ENCODE results near the gene IRF7.

IRF7 gene

DNA sequence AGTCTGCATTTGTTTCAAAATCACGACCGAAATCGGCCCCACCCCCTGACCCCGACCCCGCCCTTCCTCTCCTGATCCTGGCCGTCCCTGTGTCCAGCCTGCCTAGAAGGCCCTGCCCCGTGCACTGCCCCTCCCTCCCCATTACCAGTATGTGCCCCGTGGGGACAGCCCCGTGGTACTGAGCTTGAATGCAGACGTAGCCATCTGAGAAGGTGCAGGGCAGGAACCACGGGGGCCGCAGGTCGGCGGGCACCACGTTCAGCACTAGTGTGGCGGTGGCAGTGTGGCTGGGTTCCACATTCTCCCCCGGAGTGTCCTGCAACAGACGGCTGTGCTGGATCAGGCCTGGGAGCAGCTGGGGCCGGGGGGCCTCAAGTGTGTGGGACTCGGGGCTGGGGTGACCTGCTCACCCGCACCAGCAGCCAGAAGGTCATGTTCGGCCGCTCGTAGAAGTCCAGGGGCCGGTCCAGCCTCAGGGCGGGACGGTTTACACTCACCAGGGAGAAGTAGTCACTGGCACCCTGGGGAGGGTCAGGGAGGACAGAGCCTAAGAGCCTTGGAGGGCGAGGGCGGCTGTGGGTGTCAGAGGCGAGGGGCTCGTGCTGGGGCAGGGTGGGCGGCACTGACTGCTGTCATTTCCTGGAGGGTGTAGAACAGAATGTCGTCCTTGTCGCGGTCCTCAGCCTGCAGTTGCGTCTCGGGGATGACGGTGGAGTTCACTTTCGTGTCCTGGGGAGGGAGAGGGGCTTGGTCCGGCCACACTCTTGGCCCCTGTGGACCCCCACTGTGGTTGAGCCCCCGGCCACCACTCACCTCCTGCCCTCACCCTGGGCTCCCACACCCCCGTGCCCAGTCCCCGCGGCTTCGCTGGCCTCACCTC lies 5.4 kb upstream of the IRF7 start:
- no peak for DNase-seq (ENCODE audit: low spot score)

DNA sequence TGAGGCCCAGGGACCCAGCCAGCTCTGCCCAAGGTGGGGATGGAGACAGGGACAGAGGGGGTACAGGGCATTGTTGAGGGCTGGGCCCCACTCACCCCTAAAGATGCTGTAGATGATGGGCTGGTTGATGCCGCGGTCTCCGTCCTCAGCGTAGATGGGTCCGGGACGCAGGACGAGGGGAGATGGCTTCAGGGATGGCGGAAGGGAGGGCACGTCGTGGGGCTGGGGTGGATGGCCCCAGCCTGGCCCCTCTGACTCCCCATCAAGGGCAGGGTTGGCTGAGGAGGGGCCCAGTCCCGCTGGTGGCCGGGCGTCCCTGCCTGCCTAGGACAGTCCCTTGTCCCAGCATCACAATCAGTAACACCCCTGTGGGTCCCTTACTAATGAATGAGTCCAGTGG lies 4.5 kb upstream of the IRF7 start:
- DNase-seq (ENCODE audit: low spot score) = no peak

- DNase-seq (ENCODE audit: low spot score) = no peak
Measured at GRCh38 chr11:619628-620050, 3.9 kb upstream of the IRF7 start.

- no peak for DNase-seq (ENCODE audit: low spot score)
Measured at GRCh38 chr11:618856-619627, 3.3 kb upstream of the IRF7 start.

GRCh38 chr11:617912-618682 lies 2.3 kb upstream of the IRF7 start:
- DNase-seq (ENCODE audit: low spot score) = no peak

DNA sequence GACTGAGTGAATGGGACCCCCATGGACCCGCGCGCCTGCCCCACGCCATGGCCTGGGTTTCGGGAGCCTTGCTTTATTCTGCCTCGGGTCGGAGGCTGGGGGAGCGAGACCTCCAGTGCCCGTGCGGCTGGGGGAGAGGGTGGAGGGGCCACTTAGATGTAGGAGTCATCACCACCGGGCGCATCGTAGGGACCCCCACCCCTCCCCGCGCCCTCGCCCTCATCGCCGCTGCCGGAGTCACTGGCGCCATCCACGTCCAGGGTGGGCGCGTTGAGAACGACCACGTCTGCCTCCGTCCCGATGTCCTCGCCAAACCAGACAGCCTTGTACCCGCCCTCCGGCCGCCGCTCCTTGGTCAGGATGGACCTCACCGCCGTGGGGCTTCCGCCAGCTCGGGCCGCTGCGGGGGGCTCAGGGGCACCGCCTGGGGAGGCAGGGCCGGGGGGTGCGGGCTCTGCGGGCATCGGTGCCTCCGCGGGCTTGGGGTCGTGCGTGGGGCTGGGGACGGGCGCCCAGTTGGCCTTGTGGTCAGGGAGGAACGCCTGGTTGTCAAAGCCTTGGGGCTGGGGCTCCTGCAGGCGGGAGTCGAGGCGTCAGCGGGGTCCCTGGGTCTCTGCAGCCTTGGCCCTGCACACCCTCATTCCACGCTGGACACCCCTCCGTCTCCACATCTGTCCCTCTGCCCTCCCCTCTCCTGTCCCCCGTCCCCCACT lies 1.6 kb upstream of the IRF7 start:
- no peak for DNase-seq (ENCODE audit: low spot score)

- no peak for DNase-seq (ENCODE audit: low spot score)
Measured at GRCh38 chr11:616320-617198, 809 bp upstream of the IRF7 start.

DNA sequence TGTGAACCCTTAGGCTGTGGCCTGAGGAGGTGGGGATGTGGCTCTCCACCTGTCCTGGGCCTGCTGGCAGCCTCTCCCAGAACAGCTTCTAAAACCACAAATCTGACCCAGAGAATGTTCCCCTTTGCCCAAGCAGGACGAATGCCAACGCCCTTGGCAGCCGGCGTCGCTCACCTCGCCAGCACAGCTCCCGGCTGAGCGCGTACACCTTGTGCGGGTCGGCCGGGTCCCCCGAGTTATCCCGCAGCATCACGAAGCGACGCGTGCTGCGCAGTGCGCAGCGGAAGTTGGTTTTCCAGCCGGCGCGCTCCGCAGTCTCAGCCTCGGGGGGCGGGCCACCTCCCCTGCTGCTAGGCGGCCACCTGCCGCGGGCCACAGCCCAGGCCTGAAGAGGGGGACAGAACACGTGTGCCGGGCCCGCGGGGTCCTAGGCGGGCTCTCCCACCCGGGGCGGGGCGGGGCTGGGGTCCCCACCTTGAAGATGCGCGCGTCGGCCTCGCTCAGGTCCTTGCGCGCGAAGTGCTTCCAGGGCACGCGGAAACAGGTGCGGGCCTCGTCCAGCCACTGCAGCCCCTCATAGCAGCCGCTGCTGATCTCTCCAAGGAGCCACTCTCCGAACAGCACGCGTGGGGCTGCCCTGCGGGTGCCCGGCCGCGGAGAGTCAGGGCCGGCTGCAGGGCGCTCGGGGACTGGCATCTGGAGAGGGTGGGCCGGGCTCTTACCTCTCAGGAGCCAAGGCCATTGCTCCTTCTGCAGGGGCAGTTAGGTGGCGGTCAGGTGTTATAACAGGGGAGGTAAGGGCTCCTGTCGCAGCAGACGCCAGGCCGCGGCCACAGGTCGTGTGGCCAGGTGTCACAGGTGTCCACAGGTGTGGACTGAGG lies 887 bp downstream of the IRF7 start:
- DNase-seq (ENCODE audit: low spot score) = no peak

- DNase-seq (ENCODE audit: low spot score) = no peak
Measured at GRCh38 chr11:614021-614622, 1.6 kb downstream of the IRF7 start.

DNA sequence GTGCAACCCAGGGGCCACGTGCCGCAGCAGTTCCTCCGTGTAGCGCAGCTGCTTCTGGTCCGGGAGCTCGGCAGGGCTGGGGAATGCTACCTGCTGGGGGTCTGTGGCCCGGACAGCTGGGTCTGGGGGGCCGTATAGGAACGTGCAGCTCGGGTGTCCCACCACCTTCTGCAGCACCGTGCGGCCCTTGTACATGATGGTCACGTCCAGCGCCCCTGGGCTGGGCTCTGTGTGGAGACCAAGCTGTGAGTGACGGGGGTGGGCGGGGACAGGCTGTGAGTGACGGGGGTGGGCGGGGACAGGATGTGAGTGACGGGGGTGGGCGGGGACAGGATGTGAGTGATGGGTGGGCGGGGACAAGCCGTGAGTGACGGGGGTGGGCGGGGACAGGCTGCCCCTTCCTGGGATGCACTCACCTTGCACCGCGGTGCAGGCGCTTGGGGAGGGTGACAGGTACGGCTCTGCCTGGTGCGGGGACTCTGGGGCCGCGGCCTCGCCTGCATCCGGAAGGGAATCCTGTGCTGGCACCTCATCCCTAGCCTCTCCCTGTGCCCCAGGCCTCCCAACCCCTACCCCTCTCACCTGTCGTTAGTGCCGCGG lies 2.3 kb downstream of the IRF7 start:
- DNase-seq (ENCODE audit: low spot score) = peak; percentile 90

DNA sequence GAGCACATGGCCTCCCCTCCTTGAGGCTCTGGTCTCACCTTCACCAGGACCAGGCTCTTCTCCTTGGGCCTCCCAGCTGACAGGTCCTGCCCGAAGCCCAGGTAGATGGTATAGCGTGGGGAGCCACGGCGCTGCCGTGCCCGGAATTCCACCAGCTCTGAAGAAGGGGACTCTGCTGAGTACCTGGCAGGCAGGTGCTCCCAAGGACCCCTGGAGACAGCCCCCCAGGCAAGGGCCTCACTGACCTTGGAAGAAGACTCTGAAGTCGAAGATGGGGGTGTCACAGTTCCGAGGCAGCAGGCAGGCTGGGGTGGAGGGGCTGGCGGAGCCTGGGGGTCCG lies 2.8 kb downstream of the IRF7 start:
- DNase-seq (ENCODE audit: low spot score) = no peak

- no peak for DNase-seq (ENCODE audit: low spot score)
Measured at GRCh38 chr11:612201-612960, 3.4 kb downstream of the IRF7 start.

- no peak for DNase-seq (ENCODE audit: low spot score)
Measured at GRCh38 chr11:611001-611996, 4.5 kb downstream of the IRF7 start.

DNA sequence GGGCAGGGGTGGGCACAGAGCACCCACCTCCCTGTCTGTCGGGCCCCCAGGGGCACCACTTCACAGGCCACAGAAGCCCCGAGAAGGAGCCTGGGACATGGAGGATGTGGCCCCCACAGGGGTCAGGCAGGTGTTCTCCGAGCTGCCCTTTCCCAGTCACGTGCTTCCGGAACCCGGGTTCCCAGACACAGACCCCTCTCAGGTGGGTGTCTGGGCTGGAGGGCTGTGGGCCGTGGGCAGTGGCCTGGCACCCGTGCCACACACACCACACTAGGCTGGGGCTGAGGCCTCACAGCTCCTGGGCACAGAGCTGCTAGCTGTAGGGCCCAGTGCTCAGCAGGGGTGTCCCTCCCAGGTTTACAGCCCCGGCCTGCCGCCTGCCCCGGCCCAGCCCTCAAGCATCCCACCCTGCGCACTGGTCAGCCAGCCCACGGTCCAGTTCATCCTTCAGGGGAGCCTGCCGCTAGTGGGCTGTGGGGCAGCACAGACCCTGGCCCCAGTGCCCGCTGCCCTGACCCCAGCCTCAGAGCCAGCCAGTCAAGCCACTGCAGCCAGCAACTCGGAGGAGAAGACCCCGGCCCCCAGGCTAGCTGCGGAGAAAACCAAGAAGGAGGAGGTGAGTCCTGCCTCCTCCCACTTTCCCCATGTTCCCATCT lies 5.5 kb downstream of the IRF7 start:
- DNase-seq (ENCODE audit: low spot score) = no peak

DNA sequence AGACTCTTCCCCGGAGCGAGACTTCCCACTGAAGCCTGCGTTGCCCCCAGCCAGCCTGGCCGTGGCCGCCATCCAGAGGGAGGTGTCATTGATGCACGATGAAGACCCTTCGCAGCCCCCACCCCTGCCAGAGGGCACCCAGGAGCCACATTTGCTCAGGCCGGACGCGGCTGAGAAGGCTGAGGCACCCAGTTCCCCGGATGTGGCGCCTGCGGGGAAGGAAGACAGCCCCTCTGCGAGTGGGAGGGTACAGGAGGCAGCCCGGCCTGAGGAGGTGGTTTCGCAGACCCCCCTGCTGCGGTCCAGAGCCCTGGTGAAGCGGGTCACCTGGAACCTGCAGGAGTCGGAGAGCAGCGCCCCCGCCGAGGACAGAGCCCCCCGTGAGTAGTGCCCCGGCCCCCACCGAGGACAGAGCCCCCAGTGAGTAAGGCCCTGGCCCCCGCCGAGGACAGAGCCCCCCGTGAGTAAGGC lies 6.4 kb downstream of the IRF7 start:
- no peak for DNase-seq (ENCODE audit: low spot score)

- DNase-seq (ENCODE audit: low spot score) = no peak
Measured at GRCh38 chr11:608791-609251, 6.9 kb downstream of the IRF7 start.

All from CD4-positive, alpha-beta T cell treated with Interleukin-6 at 100 ng/mL for 8 hours (primary cell).